Measurements from ENCODE around the gene KPNA5.
"Not testable (repeated sequence)": the region's sequence is repeated elsewhere in the genome, so short reads cannot be mapped to it uniquely, and the experiment has no call there.

The KPNA5 gene

GRCh38 chr6:116680880-116681672 is at the start of gene KPNA5:
Gene KPNA5, plus strand, starts transcription at chr6:116681211. Its CDS starts 124 bp downstream, at chr6:116681335.
- DNase-seq, result peak; percentile 71

- DNase-seq, result no peak
Observed at GRCh38 chr6:116631379-116631990, 49.5 kb upstream of the KPNA5 start.

GRCh38 chr6:116633685-116634084 is 47.3 kb upstream of the KPNA5 start:
- no peak for DNase-seq

GRCh38 chr6:116648156-116648555 is 32.9 kb upstream of the KPNA5 start:
- no peak for DNase-seq

GRCh38 chr6:116649129-116649528 is 31.9 kb upstream of the KPNA5 start:
- no peak for DNase-seq

- no peak for DNase-seq
Observed at GRCh38 chr6:116651916-116652315, 29.1 kb upstream of the KPNA5 start.

GRCh38 chr6:116661594-116661993 is 19.4 kb upstream of the KPNA5 start:
- no peak for DNase-seq

- no peak for DNase-seq
Observed at GRCh38 chr6:116662202-116662601, 18.8 kb upstream of the KPNA5 start.

GRCh38 chr6:116663308-116663707 is 17.7 kb upstream of the KPNA5 start:
- DNase-seq, result no peak

GRCh38 chr6:116664169-116664568 is 16.8 kb upstream of the KPNA5 start:
- DNase-seq, result not testable (repeated sequence)

GRCh38 chr6:116665464-116665863 is 15.5 kb upstream of the KPNA5 start:
- no peak for DNase-seq

GRCh38 chr6:116666869-116667268 is 14.1 kb upstream of the KPNA5 start:
- no peak for DNase-seq

- DNase-seq, result no peak
Observed at GRCh38 chr6:116667623-116668022, 13.4 kb upstream of the KPNA5 start.

- no peak for DNase-seq
Observed at GRCh38 chr6:116672306-116672705, 8.7 kb upstream of the KPNA5 start.

GRCh38 chr6:116676021-116676420 is 5.0 kb upstream of the KPNA5 start:
- no peak for DNase-seq

- DNase-seq, result no peak
Observed at GRCh38 chr6:116682334-116682712, 1.3 kb downstream of the KPNA5 start.

- no peak for DNase-seq
Observed at GRCh38 chr6:116685437-116685993, 4.5 kb downstream of the KPNA5 start.

- DNase-seq, result not testable (repeated sequence)
Observed at GRCh38 chr6:116686475-116687101, 5.6 kb downstream of the KPNA5 start.

GRCh38 chr6:116691154-116691553 is 10.1 kb downstream of the KPNA5 start:
- DNase-seq, result no peak

GRCh38 chr6:116692873-116693272 is 11.9 kb downstream of the KPNA5 start:
- not testable (repeated sequence) for DNase-seq

GRCh38 chr6:116693275-116693674 is 12.3 kb downstream of the KPNA5 start:
- DNase-seq, result not testable (repeated sequence)

GRCh38 chr6:116695401-116695800 is 14.4 kb downstream of the KPNA5 start:
- DNase-seq, result no peak

- no peak for DNase-seq
Observed at GRCh38 chr6:116697480-116697879, 16.5 kb downstream of the KPNA5 start.

- DNase-seq, result not testable (repeated sequence)
Observed at GRCh38 chr6:116703888-116704287, 22.9 kb downstream of the KPNA5 start.

Measured in NCI-H187 treated with DMSO at 0.1 percent for 48 hours (cell line).